HG03039 (cell line): ENCODE results near the gene MYO7A.

ENCODE experiments used
- ATAC-seq: cut with Tn5 transposase; IDR thresholded peaks from one replicate; pipeline ENCODE4 v1.9.1; 2021; ENCODE audit warnings: mild to moderate bottlenecking, moderate library complexity; ENCODE audit not compliant: unreplicated experiment

Gene MYO7A

GRCh38 chr11:77144857-77145428 is 16.9 kb downstream of the MYO7A start:
- ATAC-seq, result no peak

GRCh38 chr11:77146261-77147035 is 18.4 kb downstream of the MYO7A start:
- ATAC-seq, result no peak

GRCh38 chr11:77147036-77147315 is 18.9 kb downstream of the MYO7A start:
- no peak for ATAC-seq

- ATAC-seq, result no peak
Measured at GRCh38 chr11:77147668-77148321, 19.7 kb downstream of the MYO7A start.

GRCh38 chr11:77148963-77149715 is 21.1 kb downstream of the MYO7A start:
- ATAC-seq, result no peak

- no peak for ATAC-seq
Measured at GRCh38 chr11:77149716-77150392, 21.8 kb downstream of the MYO7A start.

- no peak for ATAC-seq
Measured at GRCh38 chr11:77150836-77151235, 22.8 kb downstream of the MYO7A start.

GRCh38 chr11:77151804-77152509 is 23.9 kb downstream of the MYO7A start:
- no peak for ATAC-seq

GRCh38 chr11:77152846-77153245 is 24.8 kb downstream of the MYO7A start:
- no peak for ATAC-seq

GRCh38 chr11:77153276-77154185 is 25.5 kb downstream of the MYO7A start:
- no peak for ATAC-seq

- no peak for ATAC-seq
Measured at GRCh38 chr11:77154381-77155081, 26.5 kb downstream of the MYO7A start.

GRCh38 chr11:77155082-77155475 is 27.0 kb downstream of the MYO7A start:
- no peak for ATAC-seq

- ATAC-seq, result no peak
Measured at GRCh38 chr11:77155556-77156130, 27.6 kb downstream of the MYO7A start.

- no peak for ATAC-seq
Measured at GRCh38 chr11:77156396-77157195, 28.6 kb downstream of the MYO7A start.

GRCh38 chr11:77158041-77158695 is 30.1 kb downstream of the MYO7A start:
- ATAC-seq, result no peak

- no peak for ATAC-seq
Measured at GRCh38 chr11:77159219-77159936, 31.3 kb downstream of the MYO7A start.
